Stimulated activated CD8-positive, alpha-beta memory T cell treated with anti-CD3 and anti-CD28 coated beads, Interleukin-15, amount 100 ng/mL, for 48 hours (primary cell): Measurements from ENCODE around the gene SYT1.
"Not testable (repeated sequence)": the region's sequence is repeated elsewhere in the genome, so short reads cannot be mapped to it uniquely, and the experiment has no call there.

Experiments
- DNase-seq, 2 donors: peaks; one replicate each; pipeline ENCODE4 v3.0.0-alpha.2; 2020; ENCODE audit warnings: low read depth in 2 of 2

The SYT1 gene

DNA sequence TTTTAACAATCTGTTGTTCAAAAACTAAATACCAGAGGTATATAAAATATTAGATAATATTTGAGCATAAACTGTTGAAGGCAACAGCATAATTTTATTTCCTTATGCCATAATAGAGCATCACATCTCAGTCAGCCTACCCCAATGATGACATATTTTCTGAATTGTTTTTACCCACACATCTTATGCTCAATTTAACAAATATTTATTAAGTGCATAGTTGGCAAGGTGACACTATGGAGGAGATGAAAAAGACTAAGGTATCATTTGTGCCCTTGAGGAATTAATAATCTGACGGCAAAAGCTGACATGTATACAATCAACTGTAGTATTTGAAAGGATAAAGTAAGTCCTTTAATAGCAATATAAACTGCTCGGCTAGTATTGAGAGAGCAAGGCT lies 102.4 kb downstream of the SYT1 start:
- DNase-seq, result no peak

- DNase-seq, result no peak
These were observed 103.7 kb downstream of the SYT1 start for GRCh38 chr12:78968226-78968625.

- DNase-seq, result no peak
These were observed 105.5 kb downstream of the SYT1 start for GRCh38 chr12:78970041-78970440.

GRCh38 chr12:78977304-78977867 lies 112.8 kb downstream of the SYT1 start:
- DNase-seq, result no peak

DNA sequence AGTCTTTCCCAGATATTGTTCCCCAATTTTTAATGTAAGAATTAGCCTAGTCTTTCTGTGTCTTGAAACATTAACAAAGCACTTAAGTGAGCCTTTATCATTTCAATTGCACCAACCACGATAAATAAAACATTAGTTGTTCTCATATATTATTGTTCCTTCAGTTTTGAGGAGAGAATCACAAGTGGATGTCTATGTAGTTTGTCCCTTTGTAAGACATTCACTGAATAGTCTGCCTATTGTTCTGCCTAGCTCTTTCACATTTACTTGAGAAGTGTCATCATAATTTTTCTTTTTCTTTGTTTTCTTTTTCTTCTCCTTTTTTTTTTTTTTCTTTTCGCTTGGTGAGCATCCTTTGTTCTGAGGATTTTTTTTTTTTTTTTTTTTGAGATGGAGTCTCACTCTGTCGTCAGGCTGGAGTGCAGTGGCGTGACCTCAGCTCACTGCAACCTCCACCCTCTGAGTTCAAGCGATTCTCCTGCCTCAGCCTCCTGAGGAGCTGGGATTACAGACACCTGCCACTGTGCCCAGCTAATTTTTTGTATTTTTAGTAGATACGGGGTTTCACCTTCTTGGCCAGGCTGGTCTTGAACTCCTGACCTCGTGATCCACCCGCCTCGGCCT lies 129.7 kb downstream of the SYT1 start:
- DNase-seq, result no peak

GRCh38 chr12:79000501-79000900 lies 135.9 kb downstream of the SYT1 start:
- no peak for DNase-seq

- no peak for DNase-seq
These were observed 136.8 kb downstream of the SYT1 start for GRCh38 chr12:79001404-79001803.

DNA sequence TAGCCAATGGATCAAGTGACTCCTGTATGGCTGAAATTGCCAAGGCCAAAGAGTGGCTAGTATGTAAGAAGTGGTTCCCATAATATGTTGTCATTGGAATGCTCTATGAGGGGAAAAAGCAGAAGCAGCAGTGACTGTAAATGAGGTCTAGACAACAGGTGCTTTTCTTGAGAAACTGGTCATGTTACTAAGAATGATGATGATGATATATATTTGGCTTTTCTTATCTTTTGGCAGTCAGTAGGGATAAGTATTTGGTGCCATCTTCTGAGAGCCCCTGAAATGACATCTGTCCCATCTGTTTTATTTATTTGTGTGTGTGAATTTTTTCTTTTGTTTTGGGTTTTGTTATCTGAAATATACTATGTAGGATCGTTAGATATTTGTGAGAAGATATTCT lies 141.7 kb downstream of the SYT1 start:
- no peak for DNase-seq

- no peak for DNase-seq
These were observed 144.0 kb downstream of the SYT1 start for GRCh38 chr12:79008591-79008990.

GRCh38 chr12:79012636-79013035 lies 148.1 kb downstream of the SYT1 start:
- no peak for DNase-seq

- no peak for DNase-seq
These were observed 151.6 kb downstream of the SYT1 start for GRCh38 chr12:79016181-79016580.

GRCh38 chr12:79019672-79020071 lies 155.1 kb downstream of the SYT1 start:
- DNase-seq, result no peak

- no peak for DNase-seq
These were observed 155.5 kb downstream of the SYT1 start for GRCh38 chr12:79020106-79020505.

- no peak for DNase-seq
These were observed 156.4 kb downstream of the SYT1 start for GRCh38 chr12:79021021-79021420.

GRCh38 chr12:79023261-79023660 lies 158.7 kb downstream of the SYT1 start:
- no peak for DNase-seq

DNA sequence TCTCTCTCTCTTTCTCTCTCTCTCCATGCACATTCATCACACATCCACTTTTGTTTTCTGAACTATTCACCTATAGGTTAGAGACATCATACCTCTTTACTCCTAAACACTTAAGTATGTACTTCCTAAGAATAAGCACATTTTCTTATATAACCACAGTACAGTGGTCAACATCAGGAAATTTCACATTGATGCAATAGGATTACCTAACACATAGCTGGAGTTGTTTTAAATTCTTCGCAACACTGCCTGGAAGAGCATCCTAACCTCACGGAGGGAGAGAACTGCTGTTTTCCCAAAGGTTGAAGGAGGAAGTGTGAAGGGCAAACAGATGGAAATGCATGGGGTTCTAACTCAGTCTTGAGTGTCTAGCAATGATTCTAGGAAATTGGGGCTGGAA lies 159.2 kb downstream of the SYT1 start:
- no peak for DNase-seq

GRCh38 chr12:79033788-79034187 lies 169.2 kb downstream of the SYT1 start:
- no peak for DNase-seq

- not testable (repeated sequence) for DNase-seq
These were observed 180.2 kb downstream of the SYT1 start for GRCh38 chr12:79044748-79045147.

DNA sequence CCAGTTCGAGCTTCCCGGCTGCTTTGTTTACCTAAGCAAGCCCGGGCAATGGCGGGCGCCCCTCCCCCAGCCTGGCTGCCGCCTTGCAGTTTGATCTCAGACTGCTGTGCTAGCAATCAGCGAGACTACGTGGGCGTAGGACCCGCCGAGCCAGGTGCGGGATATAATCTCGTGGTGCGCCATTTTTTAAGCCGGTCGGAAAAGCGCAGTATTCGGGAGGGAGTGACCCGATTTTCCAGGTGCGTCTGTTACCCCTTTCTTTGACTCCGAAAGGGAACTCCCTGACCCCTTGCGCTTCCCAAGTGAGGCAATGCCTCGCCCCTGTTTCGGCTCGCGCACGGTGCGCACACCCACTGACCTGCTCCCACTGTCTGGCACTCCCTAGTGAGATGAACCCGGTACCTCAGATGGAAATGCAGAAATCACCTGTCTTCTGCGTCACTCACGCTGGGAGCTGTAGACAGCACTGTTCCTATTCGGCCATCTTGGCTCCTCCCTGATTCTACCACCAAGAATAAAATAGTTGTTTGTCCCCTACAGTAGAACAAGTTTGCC lies 180.7 kb downstream of the SYT1 start:
- not testable (repeated sequence) for DNase-seq

- DNase-seq, result no peak
These were observed 181.4 kb downstream of the SYT1 start for GRCh38 chr12:79046021-79046420.

GRCh38 chr12:79048962-79049361 lies 184.4 kb downstream of the SYT1 start:
- DNase-seq, result no peak

DNA sequence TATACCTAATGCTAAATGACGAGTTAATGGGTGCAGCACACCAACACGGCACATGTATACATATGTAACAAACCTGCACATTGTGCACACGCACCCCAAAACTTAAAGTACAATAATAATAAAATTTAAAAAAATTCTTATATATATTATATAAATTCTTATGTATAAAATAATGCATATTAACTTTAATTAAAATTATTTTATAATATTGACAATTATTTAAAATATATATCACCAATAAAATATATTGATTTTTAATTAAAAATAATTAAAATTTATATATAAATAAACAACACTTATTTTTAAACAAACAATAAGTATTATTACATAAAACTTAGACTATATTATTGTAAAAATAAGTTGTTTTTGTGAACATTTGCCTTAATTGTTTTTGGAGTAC lies 188.8 kb downstream of the SYT1 start:
- no peak for DNase-seq

GRCh38 chr12:79055926-79056674 lies 191.5 kb downstream of the SYT1 start:
- DNase-seq, result no peak
